Epithelial cell of proximal tubule (primary cell): Measurements from ENCODE around the gene CBX7. TPM values are rescaled to one million over a fixed set of nuclear protein-coding genes. Genes with fewer than 3 reads are reported as not detected.

Experiments used
- DNase-seq: peaks from one replicate; pipeline ENCODE4 v3.0.0-alpha.2; 2011; ENCODE audit warnings: low read depth
- H3K4me3 ChIP-seq: 2 replicates; pipeline ENCODE4 v1.5.1; 2011; ENCODE audit warnings: low read depth, mild to moderate bottlenecking, low read length
- CTCF ChIP-seq: conservative IDR thresholded peaks from 2 replicates; pipeline ENCODE4 v1.5.1; 2012; ENCODE audit warnings: low read depth, mild to moderate bottlenecking, low read length
- total RNA-seq: library from RNA; depleted of rRNA; stranded (reverse); fragments of >200 nt; gene quantifications from 2 replicates; pipeline ENCODE4 v1.2.3, GENCODE V29; 2015

CBX7 gene
- total RNA-seq, 1 donor from 2014 or later: 5.8 TPM

DNA sequence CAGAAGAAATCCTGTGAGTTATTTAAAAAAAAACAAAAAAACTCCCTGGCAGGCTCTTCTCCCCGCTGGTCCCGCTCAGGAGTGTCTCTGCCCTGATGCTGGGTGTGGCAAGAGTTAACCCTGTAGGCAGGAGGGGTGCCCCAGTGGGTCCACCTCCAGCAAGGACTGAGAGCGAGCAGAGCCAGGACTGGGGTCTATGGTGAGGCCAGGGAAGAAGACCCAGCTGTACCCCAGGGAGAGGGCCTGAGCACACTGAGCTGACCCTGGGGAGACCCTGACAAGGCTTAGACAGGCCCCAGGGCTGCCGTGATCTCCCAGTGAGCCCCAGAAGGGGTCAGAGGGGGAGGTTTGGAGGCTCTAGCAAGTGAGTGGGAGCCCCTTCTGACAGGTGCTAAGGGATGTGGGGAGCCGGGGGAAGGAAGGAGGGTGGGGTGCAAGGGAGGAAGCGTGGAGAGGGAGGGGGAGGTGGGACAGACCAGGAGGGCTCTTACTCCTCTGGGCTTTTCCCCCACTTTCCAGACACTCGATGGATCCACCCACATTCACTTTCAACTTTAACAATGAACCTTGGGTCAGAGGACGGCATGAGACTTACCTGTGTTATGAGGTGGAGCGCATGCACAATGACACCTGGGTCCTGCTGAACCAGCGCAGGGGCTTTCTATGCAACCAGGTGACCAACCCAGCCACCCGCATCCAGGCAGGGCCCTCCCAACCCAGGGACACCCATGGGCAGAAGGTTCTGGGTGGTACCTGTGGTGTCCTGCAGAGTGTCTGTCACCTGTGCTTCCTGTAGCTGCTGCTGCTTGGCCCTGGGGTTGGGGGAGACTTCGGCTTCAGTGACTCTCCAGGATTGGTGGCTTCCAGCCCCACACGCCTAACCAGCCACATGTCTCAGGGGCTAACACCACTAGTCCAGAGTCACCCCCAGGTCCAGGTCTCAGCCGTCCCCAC is 69.0 kb downstream of the CBX7 start:
- TF ChIP-seq CTCF: no peak
- DNase-seq: no peak
- no peak overlapping the region for H3K4me3 ChIP-seq

- TF ChIP-seq CTCF: no peak
- H3K4me3 ChIP-seq: no peak overlapping the region
- no peak for DNase-seq
Measured at GRCh38 chr22:39081598-39081997, 70.9 kb downstream of the CBX7 start.

DNA sequence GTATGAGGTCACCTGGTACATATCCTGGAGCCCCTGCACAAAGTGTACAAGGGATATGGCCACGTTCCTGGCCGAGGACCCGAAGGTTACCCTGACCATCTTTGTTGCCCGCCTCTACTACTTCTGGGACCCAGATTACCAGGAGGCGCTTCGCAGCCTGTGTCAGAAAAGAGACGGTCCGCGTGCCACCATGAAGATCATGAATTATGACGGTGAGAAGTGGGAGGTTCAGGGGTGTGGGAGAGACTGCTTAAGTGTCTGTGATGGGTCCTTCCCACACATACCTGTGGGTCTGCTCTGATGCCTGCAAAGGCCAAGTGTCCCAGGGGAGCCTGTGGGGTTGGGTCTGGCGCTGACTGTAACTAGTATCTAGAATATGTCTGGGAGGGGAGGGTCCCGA is 71.5 kb downstream of the CBX7 start:
- no peak for DNase-seq
- TF ChIP-seq CTCF: no peak
- H3K4me3 ChIP-seq: no peak overlapping the region

Other genes starting within 250 kb of the CBX7 start
- gene APOBEC3A, start 195.1 kb downstream of the CBX7 start, total RNA-seq: 0.12 and 0.43 TPM in 2 replicates
- gene APOBEC3B, start 170.3 kb downstream of the CBX7 start, total RNA-seq: 67.3 and 68.1 TPM in 2 replicates
- 15.6 and 18.5 TPM in 2 replicates for gene APOBEC3C, start 138.4 kb downstream of the CBX7 start, total RNA-seq
- gene APOBEC3D, start 131.6 kb downstream of the CBX7 start, total RNA-seq: 0.46 and 0.58 TPM in 2 replicates
- 1.7 and 8.5 TPM in 2 replicates for gene APOBEC3F, start 111.8 kb downstream of the CBX7 start, total RNA-seq
- gene APOBEC3G, start 75.4 kb downstream of the CBX7 start, total RNA-seq: 5.5 and 6.9 TPM in 2 replicates
- gene APOBEC3H, start 55.4 kb downstream of the CBX7 start, total RNA-seq: not detected in 2 replicates
- 41.1 and 79.6 TPM in 2 replicates for gene PDGFB, start 92.3 kb upstream of the CBX7 start, total RNA-seq
- gene RPL3, start 166.9 kb upstream of the CBX7 start, total RNA-seq: 1,634 and 2,001 TPM in 2 replicates
- 4.7 TPM in 2 replicates for gene SYNGR1, start 197.3 kb upstream of the CBX7 start, total RNA-seq
- 11.0 and 17.7 TPM in 2 replicates for gene TAB1, start 247.1 kb upstream of the CBX7 start, total RNA-seq